Amniotic stem cell (primary cell): ENCODE data around the gene RASD2.

Experiments
- DNase-seq: peaks from one replicate; lab custom pipeline; 2025; lab: John Stamatoyannopoulos, UW

The RASD2 gene

GRCh38 chr22:35541254-35541748, 670 bp downstream of the RASD2 start:
- no peak for DNase-seq

DNA sequence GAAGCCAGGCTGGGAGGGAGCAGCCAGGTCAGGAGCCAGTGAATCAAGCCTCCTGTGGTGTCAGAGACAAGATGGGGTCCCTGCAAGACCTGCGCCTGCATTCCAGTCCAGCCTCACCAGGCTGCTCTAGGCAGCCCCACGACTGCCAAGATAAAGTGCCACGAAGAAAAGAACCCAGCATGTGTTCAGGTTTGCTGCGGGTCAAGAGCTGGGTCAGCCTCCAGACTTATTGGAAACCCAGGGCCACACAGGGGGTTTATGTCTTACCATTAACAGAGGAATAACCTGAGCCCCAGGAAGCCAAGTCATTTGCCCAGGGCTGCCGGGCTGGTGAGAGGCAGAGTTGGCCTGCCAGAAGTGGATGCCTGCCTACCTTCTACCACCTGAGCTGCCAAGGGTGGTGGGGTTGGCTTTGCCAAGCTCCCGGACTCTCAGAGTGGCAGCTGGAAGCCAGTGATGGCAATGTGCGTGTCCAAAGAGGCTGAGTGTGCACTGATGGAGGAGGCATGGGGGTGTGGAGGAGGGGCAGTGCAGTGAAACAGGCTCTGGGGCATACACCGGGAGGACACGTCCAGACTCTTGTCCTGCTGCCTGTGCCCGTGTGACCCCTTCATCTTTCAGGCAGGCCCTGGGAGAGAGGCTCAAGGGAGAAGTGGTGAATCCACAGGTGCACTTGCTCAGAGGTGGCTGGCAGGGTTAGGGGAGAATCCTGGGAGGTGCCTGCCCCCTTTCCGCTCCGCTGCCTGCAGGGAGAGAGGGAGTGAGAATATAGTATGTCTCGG, 1.7 kb downstream of the RASD2 start:
- no peak for DNase-seq

- DNase-seq: no peak
Measured at GRCh38 chr22:35542939-35543516, 2.4 kb downstream of the RASD2 start.

DNA sequence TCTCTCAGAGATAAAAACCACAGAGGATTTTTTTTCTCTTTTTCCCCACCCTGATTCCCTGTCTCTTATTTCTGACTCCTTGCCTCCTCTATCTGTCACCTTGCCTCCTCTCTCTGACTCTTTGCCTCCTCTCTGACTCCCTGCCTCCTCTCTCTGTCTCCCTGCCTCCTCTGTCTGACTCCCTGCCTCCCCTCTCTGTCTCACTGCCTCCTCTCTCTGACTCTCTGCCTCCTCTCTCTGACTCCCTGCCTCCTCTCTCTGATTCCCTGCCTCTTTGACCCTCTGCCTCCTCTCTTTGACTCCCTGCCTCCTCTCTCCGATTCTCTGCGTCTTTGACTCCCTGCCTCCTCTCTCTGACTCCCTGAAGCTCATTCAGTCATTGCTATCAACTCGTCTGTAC, 3.1 kb downstream of the RASD2 start:
- DNase-seq: no peak

- DNase-seq: no peak
Measured at GRCh38 chr22:35544189-35544588, 3.6 kb downstream of the RASD2 start.

DNA sequence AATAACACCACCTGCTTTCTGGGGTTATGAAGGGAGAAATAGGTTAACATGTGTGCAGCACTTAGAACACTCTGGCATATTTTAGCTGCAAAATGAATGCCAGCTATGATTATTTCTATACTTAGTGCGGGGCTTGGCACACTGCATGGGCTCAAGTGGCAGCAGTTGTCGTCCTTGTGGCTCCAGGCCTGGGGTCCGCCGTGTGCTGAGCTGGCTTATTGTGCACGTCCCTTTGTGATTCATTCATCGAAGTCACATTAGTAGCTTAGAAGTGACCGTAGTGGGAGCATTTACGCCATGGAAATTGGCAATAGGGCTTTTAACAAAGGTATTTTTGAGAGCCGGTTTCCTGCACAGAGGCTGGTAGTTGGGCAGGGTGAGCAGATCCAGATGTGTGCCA, 4.2 kb downstream of the RASD2 start:
- DNase-seq: no peak

DNA sequence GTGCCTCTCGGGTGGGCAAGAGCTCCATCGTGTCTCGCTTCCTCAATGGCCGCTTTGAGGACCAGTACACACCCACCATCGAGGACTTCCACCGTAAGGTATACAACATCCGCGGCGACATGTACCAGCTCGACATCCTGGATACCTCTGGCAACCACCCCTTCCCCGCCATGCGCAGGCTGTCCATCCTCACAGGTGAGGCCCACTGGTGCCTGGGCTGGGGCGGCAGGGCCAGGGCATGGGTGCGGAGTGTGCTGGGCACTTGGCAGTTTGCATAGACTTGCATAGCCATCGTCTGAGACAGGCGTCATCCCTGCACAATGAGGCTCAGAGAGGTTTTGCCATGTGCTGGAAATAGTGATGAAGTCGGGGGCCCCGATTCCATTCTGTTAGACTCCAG, 6.3 kb downstream of the RASD2 start:
- no peak for DNase-seq

DNA sequence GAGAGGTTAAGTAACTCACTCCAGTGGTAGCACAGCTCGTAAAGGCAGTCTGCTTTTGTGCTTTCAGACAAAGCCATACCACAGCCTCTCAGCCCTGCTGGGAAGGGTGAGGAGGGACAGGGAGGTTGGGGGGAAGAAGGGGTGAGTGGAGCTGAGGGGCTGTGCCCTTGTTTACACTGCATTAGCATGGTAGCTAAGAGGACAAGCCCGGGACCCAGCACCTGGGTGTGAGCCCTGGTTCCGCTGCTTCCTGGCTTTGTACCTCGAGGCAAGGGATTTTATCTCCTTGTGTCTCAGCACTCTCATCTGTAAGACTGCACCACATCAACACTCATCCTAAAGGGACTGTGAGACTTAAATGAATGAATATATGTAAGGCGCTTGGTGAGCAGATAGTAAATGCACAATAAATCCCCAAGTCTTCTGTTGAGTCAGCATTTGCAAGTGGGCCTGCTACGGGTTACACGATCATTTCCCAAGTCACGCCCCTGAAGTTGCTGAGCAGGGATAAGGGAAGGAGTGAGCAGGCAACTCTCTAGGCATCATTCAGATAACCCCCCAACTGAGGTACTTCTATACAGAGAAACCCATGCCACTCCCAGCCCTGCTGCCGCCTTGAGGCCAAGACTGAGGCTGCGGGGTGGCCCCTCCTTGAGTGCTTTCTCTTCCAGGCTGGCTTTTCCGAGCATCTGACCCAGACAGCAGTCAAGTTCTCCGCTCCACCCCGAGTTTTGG, 7.5 kb downstream of the RASD2 start:
- DNase-seq: no peak

- DNase-seq: no peak
Measured at GRCh38 chr22:35548722-35549112, 8.1 kb downstream of the RASD2 start.

GRCh38 chr22:35549328-35549727, 8.7 kb downstream of the RASD2 start:
- no peak for DNase-seq

- DNase-seq: no peak
Measured at GRCh38 chr22:35551549-35552177, 11.0 kb downstream of the RASD2 start.

- no peak for DNase-seq
Measured at GRCh38 chr22:35552196-35552842, 11.7 kb downstream of the RASD2 start.

- no peak for DNase-seq
Measured at GRCh38 chr22:35552846-35553245, 12.2 kb downstream of the RASD2 start.

- no peak for DNase-seq
Measured at GRCh38 chr22:35553341-35553740, 12.7 kb downstream of the RASD2 start.

DNA sequence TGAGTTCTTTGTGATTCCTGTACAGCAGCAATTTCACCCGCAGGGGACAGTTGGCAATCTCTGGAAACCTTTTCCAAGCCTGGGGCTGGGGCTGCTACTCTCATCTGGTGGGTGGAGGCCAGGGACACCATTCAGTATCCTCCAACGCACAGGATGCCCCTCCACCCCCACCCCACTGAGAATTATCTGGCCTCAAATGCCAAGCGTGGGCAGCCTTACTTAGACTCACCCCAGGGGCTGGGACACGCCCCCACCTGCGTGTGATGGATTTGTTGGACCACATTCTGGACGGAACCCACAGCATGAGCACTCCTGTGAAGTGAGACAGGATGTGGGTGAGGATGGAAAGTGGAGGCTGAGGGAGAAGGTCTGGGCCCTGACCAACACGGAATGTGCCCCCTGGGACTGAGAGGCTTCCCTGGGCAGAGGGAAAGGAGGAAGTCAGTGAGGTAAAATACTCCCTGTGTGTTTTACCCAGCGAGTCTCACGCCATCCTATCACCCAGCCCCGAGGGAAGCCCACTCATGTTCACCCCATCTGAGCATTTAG, 13.7 kb downstream of the RASD2 start:
- DNase-seq: no peak

DNA sequence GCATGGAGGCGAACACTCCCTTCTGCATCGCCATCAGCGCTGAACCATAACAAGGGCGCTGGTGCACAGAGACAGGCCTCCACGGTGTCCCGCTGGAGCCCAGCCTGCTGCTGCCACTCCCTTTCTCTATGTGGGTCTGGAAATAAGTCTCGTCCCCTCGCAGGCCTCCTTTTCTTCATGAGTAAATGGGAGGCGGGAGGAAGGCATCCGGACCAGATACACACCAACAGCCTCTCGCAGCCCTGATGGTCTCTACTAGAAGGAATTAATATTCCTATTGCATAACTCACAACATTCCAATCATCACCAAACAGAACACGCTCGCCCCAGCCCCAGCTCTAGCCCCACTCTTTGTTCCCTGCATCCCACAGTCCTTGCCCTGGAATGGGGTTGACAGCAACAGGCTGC, 14.9 kb downstream of the RASD2 start:
- no peak for DNase-seq

GRCh38 chr22:35555946-35556547, 15.4 kb downstream of the RASD2 start:
- DNase-seq: no peak

- no peak for DNase-seq
Measured at GRCh38 chr22:35556666-35557065, 16.0 kb downstream of the RASD2 start.

GRCh38 chr22:35558031-35558430, 17.4 kb downstream of the RASD2 start:
- no peak for DNase-seq

DNA sequence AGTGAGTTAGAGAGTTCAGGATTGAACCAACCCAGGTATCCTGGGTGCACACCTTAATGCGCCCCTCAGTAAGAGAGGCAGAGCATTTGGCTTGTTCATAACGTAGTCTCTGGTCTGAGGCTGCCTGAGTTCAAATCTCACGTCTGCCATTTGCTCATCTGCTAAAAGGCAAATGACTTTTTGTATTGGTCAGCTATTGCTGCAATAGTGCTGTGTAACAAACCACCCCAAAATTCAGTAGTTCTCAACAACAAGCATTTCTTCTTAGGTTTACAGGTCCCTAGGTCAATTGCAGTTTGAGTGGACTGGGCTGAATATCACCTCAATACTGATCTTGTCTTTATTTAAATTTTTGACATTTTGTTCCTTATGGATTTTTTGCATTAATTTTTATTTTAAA, 18.1 kb downstream of the RASD2 start:
- DNase-seq: no peak

DNA sequence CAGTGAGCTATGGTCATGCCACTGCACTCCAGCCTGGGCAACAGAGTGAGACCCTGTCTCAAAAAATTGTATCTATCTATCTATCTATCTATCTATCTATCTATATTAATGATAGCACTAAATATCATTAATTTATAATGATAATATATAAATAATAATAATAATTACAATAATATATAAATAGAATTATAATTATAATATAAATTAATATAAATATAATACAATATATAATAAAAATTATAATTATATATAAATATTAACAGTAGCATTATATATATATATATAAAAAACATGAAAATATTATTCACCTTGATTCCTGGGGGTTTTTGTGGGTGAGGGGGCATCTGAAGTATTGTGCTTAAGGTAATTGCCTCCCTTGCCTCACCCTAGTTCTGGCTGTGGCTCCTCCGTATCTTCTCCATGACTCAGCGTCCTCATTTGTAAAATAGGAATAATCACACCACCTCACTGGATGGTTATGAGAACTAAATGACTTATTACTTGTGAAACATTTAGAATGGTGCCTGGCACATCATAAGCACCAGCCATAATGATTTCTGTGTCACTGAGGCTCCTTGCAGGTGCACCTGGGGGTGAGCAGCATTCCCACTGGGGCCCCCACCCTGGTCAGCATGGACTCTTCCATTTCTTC, 18.8 kb downstream of the RASD2 start:
- DNase-seq: no peak
